SK-N-SH (cell line): ENCODE results near the gene IFNGR1.

Experiments
- CHD2 ChIP-seq: fragments of 150-350 bp; IDR thresholded peaks from 2 replicates; pipeline ENCODE4 v1.6.1; 2018; ENCODE audit warnings: low read length; ENCODE audit not compliant: partially characterized antibody
- POLR2AphosphoS5 ChIP-seq: IDR thresholded peaks from 2 replicates; pipeline ENCODE4 v1.6.1; 2012; ENCODE audit warnings: low read depth, low read length
- RCOR1 ChIP-seq: fragments of 150-350 bp; IDR thresholded peaks from 2 replicates; pipeline ENCODE4 v1.6.1; 2017; ENCODE audit warnings: antibody characterized with exemption, low read length
- SIN3A ChIP-seq: IDR thresholded peaks from 2 replicates; pipeline ENCODE4 v1.6.1; 2012; ENCODE audit warnings: low read depth, mild to moderate bottlenecking, low read length, moderate library complexity, borderline replicate concordance
- YY1 ChIP-seq: IDR thresholded peaks from 2 replicates; pipeline ENCODE4 v1.4.0; 2012; ENCODE audit warnings: low read depth, mild to moderate bottlenecking
- TF ChIP-seq, protein P1 (sequence below): fragments of 200-600 bp; sonication (generic); IDR thresholded peaks from 2 replicates; pipeline ENCODE4 v1.6.1; 2017; ENCODE audit warnings: antibody characterized with exemption, mild to moderate bottlenecking, moderate library complexity
- TF ChIP-seq, protein P2 (sequence below): IDR thresholded peaks from 2 replicates; pipeline ENCODE4 v1.4.0; 2012; ENCODE audit warnings: low read depth, borderline replicate concordance

DNA sequence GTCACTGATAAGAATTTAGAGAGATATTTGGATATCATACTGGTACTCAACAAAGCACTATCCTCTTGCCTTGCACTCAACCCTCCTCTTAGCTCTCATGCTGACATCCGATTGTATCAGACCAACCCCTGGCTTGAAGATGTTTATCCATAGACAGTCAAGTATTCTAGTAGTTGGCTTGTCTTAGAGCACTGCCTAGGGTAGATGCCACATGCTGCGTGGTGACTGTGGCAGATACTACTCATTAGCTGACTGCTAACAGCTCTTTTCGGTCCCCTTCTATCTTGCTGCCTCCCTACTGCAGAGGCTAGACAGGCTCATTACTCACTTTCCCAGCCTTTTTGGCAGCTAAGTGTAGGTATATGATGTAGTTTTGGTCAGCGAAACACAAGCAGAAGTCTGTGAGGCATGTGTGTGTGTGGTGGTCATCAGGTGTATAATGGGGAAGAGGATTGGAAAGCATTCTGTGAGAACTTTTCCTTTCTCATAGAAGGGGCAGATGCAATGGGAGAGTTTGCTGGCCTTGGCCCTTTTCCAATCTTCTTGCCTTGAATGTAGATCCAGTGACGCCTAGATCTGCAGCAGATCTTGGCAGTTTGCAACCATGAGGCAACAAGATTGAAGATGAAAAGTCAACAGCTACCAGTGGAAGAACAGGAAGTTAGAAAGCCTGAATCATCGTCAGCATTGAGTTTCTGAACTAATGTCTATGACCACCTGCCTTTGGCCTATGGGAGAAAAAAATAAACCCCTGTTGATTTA is 4.4 kb upstream of the IFNGR1 start:
- TF ChIP-seq, protein P1, sequence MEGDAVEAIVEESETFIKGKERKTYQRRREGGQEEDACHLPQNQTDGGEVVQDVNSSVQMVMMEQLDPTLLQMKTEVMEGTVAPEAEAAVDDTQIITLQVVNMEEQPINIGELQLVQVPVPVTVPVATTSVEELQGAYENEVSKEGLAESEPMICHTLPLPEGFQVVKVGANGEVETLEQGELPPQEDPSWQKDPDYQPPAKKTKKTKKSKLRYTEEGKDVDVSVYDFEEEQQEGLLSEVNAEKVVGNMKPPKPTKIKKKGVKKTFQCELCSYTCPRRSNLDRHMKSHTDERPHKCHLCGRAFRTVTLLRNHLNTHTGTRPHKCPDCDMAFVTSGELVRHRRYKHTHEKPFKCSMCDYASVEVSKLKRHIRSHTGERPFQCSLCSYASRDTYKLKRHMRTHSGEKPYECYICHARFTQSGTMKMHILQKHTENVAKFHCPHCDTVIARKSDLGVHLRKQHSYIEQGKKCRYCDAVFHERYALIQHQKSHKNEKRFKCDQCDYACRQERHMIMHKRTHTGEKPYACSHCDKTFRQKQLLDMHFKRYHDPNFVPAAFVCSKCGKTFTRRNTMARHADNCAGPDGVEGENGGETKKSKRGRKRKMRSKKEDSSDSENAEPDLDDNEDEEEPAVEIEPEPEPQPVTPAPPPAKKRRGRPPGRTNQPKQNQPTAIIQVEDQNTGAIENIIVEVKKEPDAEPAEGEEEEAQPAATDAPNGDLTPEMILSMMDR = no peak
- no peak for TF ChIP-seq RCOR1
- no peak for TF ChIP-seq CHD2
- no peak for TF ChIP-seq YY1
- no peak for TF ChIP-seq POLR2AphosphoS5
- TF ChIP-seq, protein P2, sequence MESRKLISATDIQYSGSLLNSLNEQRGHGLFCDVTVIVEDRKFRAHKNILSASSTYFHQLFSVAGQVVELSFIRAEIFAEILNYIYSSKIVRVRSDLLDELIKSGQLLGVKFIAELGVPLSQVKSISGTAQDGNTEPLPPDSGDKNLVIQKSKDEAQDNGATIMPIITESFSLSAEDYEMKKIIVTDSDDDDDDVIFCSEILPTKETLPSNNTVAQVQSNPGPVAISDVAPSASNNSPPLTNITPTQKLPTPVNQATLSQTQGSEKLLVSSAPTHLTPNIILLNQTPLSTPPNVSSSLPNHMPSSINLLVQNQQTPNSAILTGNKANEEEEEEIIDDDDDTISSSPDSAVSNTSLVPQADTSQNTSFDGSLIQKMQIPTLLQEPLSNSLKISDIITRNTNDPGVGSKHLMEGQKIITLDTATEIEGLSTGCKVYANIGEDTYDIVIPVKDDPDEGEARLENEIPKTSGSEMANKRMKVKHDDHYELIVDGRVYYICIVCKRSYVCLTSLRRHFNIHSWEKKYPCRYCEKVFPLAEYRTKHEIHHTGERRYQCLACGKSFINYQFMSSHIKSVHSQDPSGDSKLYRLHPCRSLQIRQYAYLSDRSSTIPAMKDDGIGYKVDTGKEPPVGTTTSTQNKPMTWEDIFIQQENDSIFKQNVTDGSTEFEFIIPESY = no peak
- TF ChIP-seq SIN3A = no peak
